CD14-positive monocyte (primary cell): Measurements from ENCODE around the gene IQCN. TPM values are rescaled to one million over a fixed set of nuclear protein-coding genes. Genes with fewer than 3 reads are reported as not detected.

Experiments used
- DNase-seq, 3 donors: peaks; one replicate each; pipeline ENCODE4 v3.0.0-alpha.2; 2011 to 2022
- H2AFZ ChIP-seq: 2 replicates; pipeline ENCODE4 v1.6.0; 2012; ENCODE audit warnings: mild to moderate bottlenecking, low read depth, low read length, inconsistent platforms; ENCODE audit not compliant: insufficient read depth, poor library complexity, severe bottlenecking
- H3K27ac ChIP-seq, 2 donors: 1 replicate in 1 of 2; 2 replicates in 1 of 2; pipeline ENCODE4 v1.5.1; 2012 to 2013; ENCODE audit warnings: low read length in 2 of 2, control low read depth in 1 of 2, inconsistent platforms in 1 of 2, low read depth in 1 of 2, mild to moderate bottlenecking in 1 of 2
- H3K27me3 ChIP-seq, 2 donors: one replicate each; pipeline versions ENCODE4 v1.6.0 to v1.6.1; 2011 to 2013; ENCODE audit warnings: low read length in 2 of 2; ENCODE audit not compliant: control insufficient read depth in 2 of 2, insufficient read depth in 2 of 2
- H3K36me3 ChIP-seq, 2 donors: replicated peaks in 1 of 2; 1 replicate in 1 of 2; 2 replicates in 1 of 2; pipeline versions ENCODE4 v1.5.1 to v1.6.1; 2012 to 2013; ENCODE audit warnings: low read length in 2 of 2, control low read depth in 1 of 2, inconsistent platforms in 1 of 2, mild to moderate bottlenecking in 1 of 2; ENCODE audit not compliant: insufficient read depth in 2 of 2, control insufficient read depth in 1 of 2
- H3K4me1 ChIP-seq, 2 donors: 1 replicate in 1 of 2; 2 replicates in 1 of 2; pipeline versions ENCODE4 v1.5.1 to v1.6.1; 2012 to 2013; ENCODE audit warnings: low read length in 2 of 2, control low read depth in 1 of 2, inconsistent platforms in 1 of 2, mild to moderate bottlenecking in 1 of 2, moderate library complexity in 1 of 2; ENCODE audit not compliant: insufficient read depth in 2 of 2, control insufficient read depth in 1 of 2
- H3K4me2 ChIP-seq: replicated peaks from 2 replicates; pipeline ENCODE3; 2012; ENCODE audit warnings: low read length, moderate library complexity, mild to moderate bottlenecking; ENCODE audit not compliant: poor library complexity, severe bottlenecking; ENCODE audit errors: extremely low read depth
- H3K4me3 ChIP-seq, 3 experiments: fragments of 200-600 bp in 1 of 3; sonication (generic) in 1 of 3; replicated peaks in 1 of 3; 1 replicate in 2 of 3; 2 replicates in 1 of 3; pipeline ENCODE4 v1.5.1; 2011 to 2013; ENCODE audit warnings: low read length in 3 of 3, mild to moderate bottlenecking in 3 of 3, control low read depth in 2 of 3, low read depth in 2 of 3, inconsistent platforms in 1 of 3, moderate library complexity in 1 of 3
- H3K79me2 ChIP-seq: 2 replicates; pipeline ENCODE4 v1.6.0; 2012; ENCODE audit warnings: mild to moderate bottlenecking, control low read depth, inconsistent platforms, low read length, moderate library complexity; ENCODE audit not compliant: insufficient read depth
- H3K9ac ChIP-seq: 2 replicates; pipeline ENCODE4 v1.6.0; 2017; ENCODE audit warnings: low read length, mild to moderate bottlenecking; ENCODE audit not compliant: insufficient read depth, poor library complexity, severe bottlenecking
- H3K9me3 ChIP-seq, 2 donors: replicated peaks in 1 of 2; 1 replicate in 1 of 2; 2 replicates in 1 of 2; pipeline versions ENCODE4 v1.5.1 to v1.6.1; 2012 to 2013; ENCODE audit warnings: low read length in 2 of 2, control low read depth in 1 of 2; ENCODE audit not compliant: control insufficient read depth in 1 of 2, insufficient read depth in 1 of 2
- H4K20me1 ChIP-seq: 2 replicates; pipeline ENCODE4 v1.6.0; 2012; ENCODE audit warnings: mild to moderate bottlenecking, low read length, control low read depth, moderate library complexity; ENCODE audit not compliant: insufficient read depth
- H3K27ac Mint-ChIP-seq, 7 donors: one replicate each; pipeline ENCODE4 v1.8.0; 2020; ENCODE audit warnings: mild to moderate bottlenecking in 7 of 7, mixed read lengths in 7 of 7, moderate library complexity in 6 of 7, inconsistent platforms in 2 of 7
- H3K27me3 Mint-ChIP-seq, 3 donors: one replicate each; pipeline ENCODE4 v1.8.0; 2021 to 2022; ENCODE audit warnings: low read depth in 3 of 3, mild to moderate bottlenecking in 3 of 3, mixed read lengths in 3 of 3, moderate library complexity in 3 of 3, inconsistent platforms in 1 of 3
- H3K36me3 Mint-ChIP-seq, 2 donors: one replicate each; pipeline ENCODE4 v1.8.0; 2020; ENCODE audit warnings: mixed read lengths in 2 of 2, inconsistent platforms in 1 of 2, mild to moderate bottlenecking in 1 of 2
- H3K4me1 Mint-ChIP-seq: one replicate; pipeline ENCODE4 v1.8.0; 2020; ENCODE audit warnings: mild to moderate bottlenecking, mixed read lengths
- H3K4me3 Mint-ChIP-seq, 2 donors: one replicate each; pipeline ENCODE4 v1.8.0; 2020; ENCODE audit warnings: mild to moderate bottlenecking in 2 of 2, mixed read lengths in 2 of 2, moderate library complexity in 1 of 2
- H3K9me3 Mint-ChIP-seq, 7 donors: one replicate each; pipeline ENCODE4 v1.8.0; 2020 to 2022; ENCODE audit warnings: mixed read lengths in 7 of 7, mild to moderate bottlenecking in 6 of 7, moderate library complexity in 6 of 7, inconsistent platforms in 2 of 7
- WGBS: methylation state at CpG from one replicate; pipeline ENCODE4 v1.1.5; 2013; ENCODE audit warnings: missing lambda C conversion rate; ENCODE audit not compliant: insufficient coverage; 5-methylcytosine and 5-hydroxymethylcytosine counted together
- intact Hi-C, 2 donors: fragments of 100-400 bp; cut with micrococcal nuclease; formaldehyde crosslinking; loops; one replicate each; pipeline versions ENCODE4 v1.15.0 to v1.15.1; 2023
- polyA plus RNA-seq, 3 donors: library from polyadenylated mRNA; depleted of rRNA in 1 of 3; unstranded in 2 of 3; stranded (reverse) in 1 of 3; fragments of 300-500 nt in 2 of 3; fragments of >200 nt in 1 of 3; fragmentation: Illumina TruSeq in 2 of 3; gene quantifications; 1 replicate in 2 of 3; 2 replicates in 1 of 3; pipeline ENCODE4 v1.2.3, GENCODE V29; 2012 to 2021
- TF ChIP-seq, protein P1 (sequence below): fragments of 200-600 bp; IDR thresholded peaks from one replicate; pipeline ENCODE4 v1.8.0; 2022; ENCODE audit warnings: antibody characterized with exemption, mild to moderate bottlenecking

The IQCN gene
- polyA plus RNA-seq, 3 donors = 6.9 TPM; not detected in 2

- Histone ChIP-seq H3K27ac (no peak overlapping the region), H3K4me1 (peaks cover 14 to 22% of the 10 kb centered on the region in 2 donors), H3K9me3 (peaks cover 4% of the 10 kb centered on the region in 2 donors), H3K4me3 (no peak overlapping the region), H3K79me2 (no peaks in the 10 kb centered on the region), H3K36me3 (no peaks in the 10 kb centered on the region), H3K4me2 (no peak overlapping the region), H2AFZ (no peak overlapping the region), H4K20me1 (no peaks in the 10 kb centered on the region), H3K27me3 (peaks cover 18 to 40% of the 10 kb centered on the region in 2 donors), H3K9ac (no peak overlapping the region)
- WGBS = 90% methylated on average over 18 of the region's 25 CpGs
- Mint-ChIP-seq H3K27ac (no peak overlapping the region), H3K4me3 (peak overlapping the region in 1 of 2 donors; percentile 59), H3K27me3 (peaks cover 47 to 67% (median 58%) of the 10 kb centered on the region in 3 donors), H3K9me3 (peaks cover 0 to 13% (median 10%) of the 10 kb centered on the region in 7 donors), H3K4me1 (peaks cover 23% of the 10 kb centered on the region), H3K36me3 (peaks cover 0 to 4% of the 10 kb centered on the region in 2 donors)
- intact Hi-C loops = no loop called here
- DNase-seq = no peak
- TF ChIP-seq, protein P1, sequence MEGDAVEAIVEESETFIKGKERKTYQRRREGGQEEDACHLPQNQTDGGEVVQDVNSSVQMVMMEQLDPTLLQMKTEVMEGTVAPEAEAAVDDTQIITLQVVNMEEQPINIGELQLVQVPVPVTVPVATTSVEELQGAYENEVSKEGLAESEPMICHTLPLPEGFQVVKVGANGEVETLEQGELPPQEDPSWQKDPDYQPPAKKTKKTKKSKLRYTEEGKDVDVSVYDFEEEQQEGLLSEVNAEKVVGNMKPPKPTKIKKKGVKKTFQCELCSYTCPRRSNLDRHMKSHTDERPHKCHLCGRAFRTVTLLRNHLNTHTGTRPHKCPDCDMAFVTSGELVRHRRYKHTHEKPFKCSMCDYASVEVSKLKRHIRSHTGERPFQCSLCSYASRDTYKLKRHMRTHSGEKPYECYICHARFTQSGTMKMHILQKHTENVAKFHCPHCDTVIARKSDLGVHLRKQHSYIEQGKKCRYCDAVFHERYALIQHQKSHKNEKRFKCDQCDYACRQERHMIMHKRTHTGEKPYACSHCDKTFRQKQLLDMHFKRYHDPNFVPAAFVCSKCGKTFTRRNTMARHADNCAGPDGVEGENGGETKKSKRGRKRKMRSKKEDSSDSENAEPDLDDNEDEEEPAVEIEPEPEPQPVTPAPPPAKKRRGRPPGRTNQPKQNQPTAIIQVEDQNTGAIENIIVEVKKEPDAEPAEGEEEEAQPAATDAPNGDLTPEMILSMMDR = no peak
Observed at GRCh38 chr19:18221815-18222725, 52.2 kb downstream of the IQCN start.

GRCh38 chr19:18220632-18221275 lies 53.5 kb downstream of the IQCN start:
- Histone ChIP-seq H3K9ac (no peak overlapping the region), H2AFZ (no peak overlapping the region), H3K9me3 (peaks cover 2 to 4% of the 10 kb centered on the region in 2 donors), H3K79me2 (no peaks in the 10 kb centered on the region), H4K20me1 (no peaks in the 10 kb centered on the region), H3K4me2 (no peak overlapping the region), H3K4me3 (no peak overlapping the region), H3K36me3 (no peaks in the 10 kb centered on the region), H3K27ac (no peak overlapping the region), H3K4me1 (peaks cover 14 to 22% of the 10 kb centered on the region in 2 donors), H3K27me3 (peaks cover 9 to 28% of the 10 kb centered on the region in 2 donors)
- DNase-seq = no peak
- Mint-ChIP-seq H3K36me3 (peaks cover 0 to 4% of the 10 kb centered on the region in 2 donors), H3K27ac (peak overlapping the region in 2 of 7 donors; percentile 43 to 68), H3K4me3 (peak overlapping the region in 1 of 2 donors; percentile 63), H3K4me1 (peaks cover 21% of the 10 kb centered on the region), H3K9me3 (peaks cover 0 to 13% (median 7%) of the 10 kb centered on the region in 7 donors), H3K27me3 (peaks cover 37 to 54% (median 51%) of the 10 kb centered on the region in 3 donors)
- TF ChIP-seq, protein P1 = no peak
- WGBS = 31% methylated on average over 6 of the region's 33 CpGs
- intact Hi-C loops = no loop called here
